Measurements from ENCODE around the gene LPP.

DNA sequence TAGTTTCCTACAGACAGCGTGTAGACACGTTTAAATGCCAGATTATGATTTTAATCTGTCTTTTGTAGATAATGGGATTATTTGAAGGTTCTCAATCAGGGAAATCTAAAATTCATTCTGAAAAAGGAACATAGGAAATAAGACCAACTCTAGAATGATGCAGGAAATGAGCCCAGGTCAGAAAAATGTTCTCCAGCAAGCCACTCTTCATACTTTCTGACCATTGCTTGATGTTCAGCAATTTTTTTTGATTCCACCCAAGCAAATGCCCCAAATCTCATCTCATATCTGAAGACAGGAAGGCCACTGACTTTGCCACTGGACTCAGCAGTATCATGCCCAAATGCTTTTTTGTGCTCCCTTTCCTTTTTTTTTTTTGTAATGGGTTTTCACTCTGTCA, 373.4 kb downstream of the LPP start:
- TF ChIP-seq, protein P1, sequence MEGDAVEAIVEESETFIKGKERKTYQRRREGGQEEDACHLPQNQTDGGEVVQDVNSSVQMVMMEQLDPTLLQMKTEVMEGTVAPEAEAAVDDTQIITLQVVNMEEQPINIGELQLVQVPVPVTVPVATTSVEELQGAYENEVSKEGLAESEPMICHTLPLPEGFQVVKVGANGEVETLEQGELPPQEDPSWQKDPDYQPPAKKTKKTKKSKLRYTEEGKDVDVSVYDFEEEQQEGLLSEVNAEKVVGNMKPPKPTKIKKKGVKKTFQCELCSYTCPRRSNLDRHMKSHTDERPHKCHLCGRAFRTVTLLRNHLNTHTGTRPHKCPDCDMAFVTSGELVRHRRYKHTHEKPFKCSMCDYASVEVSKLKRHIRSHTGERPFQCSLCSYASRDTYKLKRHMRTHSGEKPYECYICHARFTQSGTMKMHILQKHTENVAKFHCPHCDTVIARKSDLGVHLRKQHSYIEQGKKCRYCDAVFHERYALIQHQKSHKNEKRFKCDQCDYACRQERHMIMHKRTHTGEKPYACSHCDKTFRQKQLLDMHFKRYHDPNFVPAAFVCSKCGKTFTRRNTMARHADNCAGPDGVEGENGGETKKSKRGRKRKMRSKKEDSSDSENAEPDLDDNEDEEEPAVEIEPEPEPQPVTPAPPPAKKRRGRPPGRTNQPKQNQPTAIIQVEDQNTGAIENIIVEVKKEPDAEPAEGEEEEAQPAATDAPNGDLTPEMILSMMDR (IDR thresholded peaks at IDR 0.05), result no peak
- no peak for TF ChIP-seq POLR2A (IDR thresholded peaks at IDR 0.05; ENCODE audit: low read length)
